Progenitor cell of endocrine pancreas (in vitro differentiated cells): ENCODE data around the gene TSKS. TPM values are rescaled to one million over a fixed set of nuclear protein-coding genes. Genes with fewer than 3 reads are reported as not detected.
A peak's percentile ranks its signal among the peaks of the same experiment; 100 is the strongest.

Source experiments
- DNase-seq: peaks from one replicate; pipeline ENCODE4 v3.0.0; 2021; ENCODE audit warnings: low spot score; ENCODE audit not compliant: unreplicated experiment
- H3K27ac Mint-ChIP-seq: 2 replicates; pipeline ENCODE4 v1.8.0; 2021; ENCODE audit warnings: mild to moderate bottlenecking, moderate library complexity, mixed read lengths
- H3K27me3 Mint-ChIP-seq: 2 replicates; pipeline ENCODE4 v1.8.0; 2021; ENCODE audit warnings: mixed read lengths
- H3K36me3 Mint-ChIP-seq: 2 replicates; pipeline ENCODE4 v1.8.0; 2022; ENCODE audit warnings: mixed read lengths; ENCODE audit not compliant: insufficient read depth
- H3K4me1 Mint-ChIP-seq: 2 replicates; pipeline ENCODE4 v1.8.0; 2021; ENCODE audit warnings: low read depth, mixed read lengths
- H3K4me3 Mint-ChIP-seq: 2 replicates; pipeline ENCODE4 v1.8.0; 2021; ENCODE audit warnings: low read depth, mild to moderate bottlenecking, moderate library complexity, mixed read lengths
- H3K9me3 Mint-ChIP-seq: 2 replicates; pipeline ENCODE4 v1.8.0; 2021; ENCODE audit warnings: low read depth, mixed read lengths
- total RNA-seq: library from RNA; stranded (reverse); gene quantifications from 2 replicates; pipeline ENCODE4 v1.2.1, GENCODE V29; 2021
- TF ChIP-seq, protein P1 (sequence below): fragments of 200-600 bp; sonication (generic); IDR thresholded peaks from one replicate; pipeline ENCODE4 v1.5.0; 2021; ENCODE audit warnings: antibody characterized with exemption, mild to moderate bottlenecking; ENCODE audit not compliant: unreplicated experiment

Gene TSKS
- total RNA-seq, 1 donor from 2014 or later = not detected

DNA sequence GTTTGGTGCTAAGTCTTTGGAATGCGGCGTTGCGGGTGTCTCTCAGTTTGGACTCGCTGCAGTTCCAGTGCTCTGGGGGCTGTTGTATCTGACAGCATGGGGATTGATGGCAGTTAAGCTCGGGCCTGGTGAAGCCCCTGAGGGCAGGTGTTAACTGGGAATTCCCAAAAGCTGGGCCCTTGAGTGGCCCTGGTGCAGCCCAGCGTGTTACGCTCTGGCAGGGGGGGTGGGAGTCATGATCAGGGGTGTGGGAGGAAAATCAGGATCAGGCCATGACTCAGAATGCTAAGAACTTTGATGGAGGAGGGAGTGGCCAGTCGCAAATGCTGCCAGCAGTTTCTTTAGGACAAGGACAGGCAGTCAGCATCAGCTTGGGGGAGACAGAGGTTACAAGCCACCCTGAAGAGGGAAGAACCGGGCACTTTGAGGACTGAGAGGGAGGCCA is 23.3 kb upstream of the TSKS start:
- peak overlapping the region; percentile 89 for H3K27ac Mint-ChIP-seq
- no peaks in the 10 kb centered on the region for H3K27me3 Mint-ChIP-seq
- no peak overlapping the region for H3K4me3 Mint-ChIP-seq
- no peaks in the 10 kb centered on the region for H3K9me3 Mint-ChIP-seq
- H3K36me3 Mint-ChIP-seq = peaks cover 26% of the 10 kb centered on the region
- TF ChIP-seq, protein P1, sequence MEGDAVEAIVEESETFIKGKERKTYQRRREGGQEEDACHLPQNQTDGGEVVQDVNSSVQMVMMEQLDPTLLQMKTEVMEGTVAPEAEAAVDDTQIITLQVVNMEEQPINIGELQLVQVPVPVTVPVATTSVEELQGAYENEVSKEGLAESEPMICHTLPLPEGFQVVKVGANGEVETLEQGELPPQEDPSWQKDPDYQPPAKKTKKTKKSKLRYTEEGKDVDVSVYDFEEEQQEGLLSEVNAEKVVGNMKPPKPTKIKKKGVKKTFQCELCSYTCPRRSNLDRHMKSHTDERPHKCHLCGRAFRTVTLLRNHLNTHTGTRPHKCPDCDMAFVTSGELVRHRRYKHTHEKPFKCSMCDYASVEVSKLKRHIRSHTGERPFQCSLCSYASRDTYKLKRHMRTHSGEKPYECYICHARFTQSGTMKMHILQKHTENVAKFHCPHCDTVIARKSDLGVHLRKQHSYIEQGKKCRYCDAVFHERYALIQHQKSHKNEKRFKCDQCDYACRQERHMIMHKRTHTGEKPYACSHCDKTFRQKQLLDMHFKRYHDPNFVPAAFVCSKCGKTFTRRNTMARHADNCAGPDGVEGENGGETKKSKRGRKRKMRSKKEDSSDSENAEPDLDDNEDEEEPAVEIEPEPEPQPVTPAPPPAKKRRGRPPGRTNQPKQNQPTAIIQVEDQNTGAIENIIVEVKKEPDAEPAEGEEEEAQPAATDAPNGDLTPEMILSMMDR = no peak
- no peak for DNase-seq
- H3K4me1 Mint-ChIP-seq = peaks cover 4% of the 10 kb centered on the region

DNA sequence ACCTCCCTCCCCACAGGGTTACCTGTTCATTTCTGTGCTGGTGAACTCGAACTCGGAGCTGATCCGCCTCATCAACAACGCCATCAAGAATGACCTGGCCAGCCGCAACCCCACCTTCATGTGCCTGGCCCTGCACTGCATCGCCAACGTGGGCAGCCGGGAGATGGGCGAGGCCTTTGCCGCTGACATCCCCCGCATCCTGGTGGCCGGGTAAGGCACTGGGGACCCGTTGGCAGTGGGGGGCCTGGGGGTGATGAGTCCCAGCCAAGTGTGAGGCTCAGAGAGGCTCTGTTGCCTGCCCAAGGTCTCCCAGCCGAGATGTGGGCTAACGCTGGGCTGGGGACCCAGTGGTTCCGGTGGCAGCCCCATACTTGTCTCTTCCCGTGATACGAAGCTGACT is 19.4 kb upstream of the TSKS start:
- no peak for DNase-seq
- TF ChIP-seq, protein P1 = no peak
- H3K27ac Mint-ChIP-seq = no peak overlapping the region
- H3K4me1 Mint-ChIP-seq = peaks cover 4% of the 10 kb centered on the region
- H3K27me3 Mint-ChIP-seq = no peaks in the 10 kb centered on the region
- peaks cover 15% of the 10 kb centered on the region for H3K36me3 Mint-ChIP-seq
- no peaks in the 10 kb centered on the region for H3K9me3 Mint-ChIP-seq
- H3K4me3 Mint-ChIP-seq = no peak overlapping the region

DNA sequence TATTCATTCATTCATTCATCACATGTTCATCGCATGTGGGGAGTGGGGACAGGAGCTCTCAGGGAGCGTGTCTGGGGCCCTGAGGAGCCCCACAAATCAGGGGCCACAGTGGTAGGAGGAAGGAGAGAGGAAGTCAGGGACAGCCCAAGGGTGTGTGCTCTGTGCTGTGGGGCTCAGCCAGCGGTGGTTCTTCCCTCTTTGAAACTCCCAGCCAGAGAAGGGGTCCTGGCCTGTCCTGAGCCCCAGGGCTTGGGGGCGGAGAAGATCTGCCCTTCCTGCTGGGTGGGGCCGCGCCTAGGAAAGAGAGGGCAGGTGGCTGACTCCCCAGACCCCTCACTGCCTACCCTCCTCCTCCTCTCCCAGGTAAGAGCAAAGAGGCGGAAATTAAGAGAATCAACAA is 18.3 kb upstream of the TSKS start:
- TF ChIP-seq, protein P1 = no peak
- H3K36me3 Mint-ChIP-seq = peaks cover 14% of the 10 kb centered on the region
- no peak overlapping the region for H3K4me3 Mint-ChIP-seq
- DNase-seq = no peak
- peaks cover 2% of the 10 kb centered on the region for H3K4me1 Mint-ChIP-seq
- no peaks in the 10 kb centered on the region for H3K27me3 Mint-ChIP-seq
- H3K9me3 Mint-ChIP-seq = no peaks in the 10 kb centered on the region
- H3K27ac Mint-ChIP-seq = peak overlapping the region; percentile 34

DNA sequence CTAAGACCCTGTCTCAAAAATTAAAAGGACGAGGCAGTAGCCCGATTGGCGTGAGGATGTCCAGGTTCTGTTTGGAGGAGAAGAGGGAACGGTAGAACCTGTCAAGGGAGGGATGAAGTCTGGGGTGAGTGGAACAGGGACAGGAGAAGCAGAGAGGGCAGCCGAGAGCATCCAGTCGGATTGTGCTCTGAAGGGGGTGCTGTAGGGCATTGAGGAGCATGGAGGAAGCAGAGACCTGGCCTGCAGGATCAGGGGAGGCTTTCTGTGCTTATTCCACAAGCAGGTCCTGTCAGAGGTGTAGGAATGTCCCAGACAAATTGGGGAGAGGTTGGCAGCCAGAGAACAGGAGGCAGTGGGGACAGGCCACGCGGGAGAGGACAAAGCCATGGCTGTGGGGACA is 17.8 kb upstream of the TSKS start:
- TF ChIP-seq, protein P1 = no peak
- Mint-ChIP-seq H3K27me3 (no peaks in the 10 kb centered on the region), H3K27ac (peak overlapping the region; percentile 73), H3K4me1 (no peaks in the 10 kb centered on the region), H3K4me3 (no peak overlapping the region), H3K9me3 (no peaks in the 10 kb centered on the region), H3K36me3 (peaks cover 11% of the 10 kb centered on the region)
- DNase-seq = no peak

DNA sequence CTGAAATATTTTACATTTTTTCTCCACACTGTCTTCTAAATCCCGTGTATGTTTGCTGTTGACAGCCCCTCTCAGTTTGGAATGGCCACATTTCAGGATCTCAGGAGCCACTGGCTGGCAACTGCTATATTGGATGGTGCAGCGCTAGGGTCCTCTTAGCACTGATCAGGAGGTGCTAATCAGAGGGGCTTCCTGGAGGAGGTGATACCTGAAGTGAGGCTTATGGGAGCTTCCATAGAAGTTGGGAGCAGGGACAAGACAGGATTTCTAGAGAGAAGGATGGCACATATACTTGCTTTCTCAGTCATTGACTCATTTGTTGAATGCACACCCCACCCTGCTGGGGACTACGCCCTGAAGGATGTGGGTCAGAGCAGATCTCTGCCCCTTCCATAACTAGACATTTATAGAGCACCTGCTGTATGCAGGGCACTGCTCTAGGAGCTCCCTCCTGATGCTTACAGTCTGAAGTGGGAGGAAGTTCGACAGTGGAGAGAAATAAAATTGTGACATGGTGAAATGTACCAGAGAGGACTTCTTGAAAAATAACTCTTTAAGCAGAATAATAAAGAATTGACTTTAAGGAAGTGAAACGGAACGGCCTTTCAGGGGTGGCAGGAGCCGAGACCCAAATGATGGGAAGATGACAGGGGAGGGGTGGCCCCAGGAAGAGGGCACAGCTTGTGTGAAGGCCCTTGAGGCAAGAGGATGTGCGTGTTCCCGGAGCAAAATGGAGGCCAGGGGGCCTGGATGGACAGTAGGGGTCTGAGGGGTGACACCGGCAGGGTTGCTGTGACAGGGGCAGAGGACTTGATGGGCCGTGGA is 16.8 kb upstream of the TSKS start:
- Mint-ChIP-seq H3K27ac (peak overlapping the region; percentile 73), H3K36me3 (peaks cover 6% of the 10 kb centered on the region), H3K9me3 (no peaks in the 10 kb centered on the region), H3K27me3 (no peaks in the 10 kb centered on the region), H3K4me1 (no peaks in the 10 kb centered on the region), H3K4me3 (no peak overlapping the region)
- no peak for DNase-seq
- TF ChIP-seq, protein P1 = no peak
